Adrenal gland (tissue), 5 donors: ENCODE data around the gene MIR17HG.

Experiments
- POLR2A ChIP-seq, 2 donors: fragments of 450-650 bp; IDR thresholded peaks; one replicate each; pipeline ENCODE4 v1.6.1; 2017; ENCODE audit warnings: antibody characterized with exemption in 2 of 2, mild to moderate bottlenecking in 2 of 2, moderate library complexity in 1 of 2
- TF ChIP-seq, protein P1 (sequence below), 6 experiments: fragments of 450-650 bp in 4 of 6; fragments of 200-600 bp in 2 of 6; sonication (generic) in 1 of 6; IDR thresholded peaks; 1 replicate in 5 of 6; 2 replicates in 1 of 6; pipeline versions ENCODE4 v1.5.1 to v1.8.0; 2016 to 2021; ENCODE audit warnings: antibody characterized with exemption in 6 of 6, mild to moderate bottlenecking in 2 of 6, moderate library complexity in 1 of 6
- donor health status: DM: no; HTN: no; CAD: no.

DNA sequence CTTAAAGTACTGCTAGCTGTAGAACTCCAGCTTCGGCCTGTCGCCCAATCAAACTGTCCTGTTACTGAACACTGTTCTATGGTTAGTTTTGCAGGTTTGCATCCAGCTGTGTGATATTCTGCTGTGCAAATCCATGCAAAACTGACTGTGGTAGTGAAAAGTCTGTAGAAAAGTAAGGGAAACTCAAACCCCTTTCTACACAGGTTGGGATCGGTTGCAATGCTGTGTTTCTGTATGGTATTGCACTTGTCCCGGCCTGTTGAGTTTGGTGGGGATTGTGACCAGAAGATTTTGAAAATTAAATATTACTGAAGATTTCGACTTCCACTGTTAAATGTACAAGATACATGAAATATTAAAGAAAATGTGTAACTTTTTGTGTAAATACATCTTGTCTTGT, 3.6 kb downstream of the MIR17HG start:
- TF ChIP-seq, protein P1, sequence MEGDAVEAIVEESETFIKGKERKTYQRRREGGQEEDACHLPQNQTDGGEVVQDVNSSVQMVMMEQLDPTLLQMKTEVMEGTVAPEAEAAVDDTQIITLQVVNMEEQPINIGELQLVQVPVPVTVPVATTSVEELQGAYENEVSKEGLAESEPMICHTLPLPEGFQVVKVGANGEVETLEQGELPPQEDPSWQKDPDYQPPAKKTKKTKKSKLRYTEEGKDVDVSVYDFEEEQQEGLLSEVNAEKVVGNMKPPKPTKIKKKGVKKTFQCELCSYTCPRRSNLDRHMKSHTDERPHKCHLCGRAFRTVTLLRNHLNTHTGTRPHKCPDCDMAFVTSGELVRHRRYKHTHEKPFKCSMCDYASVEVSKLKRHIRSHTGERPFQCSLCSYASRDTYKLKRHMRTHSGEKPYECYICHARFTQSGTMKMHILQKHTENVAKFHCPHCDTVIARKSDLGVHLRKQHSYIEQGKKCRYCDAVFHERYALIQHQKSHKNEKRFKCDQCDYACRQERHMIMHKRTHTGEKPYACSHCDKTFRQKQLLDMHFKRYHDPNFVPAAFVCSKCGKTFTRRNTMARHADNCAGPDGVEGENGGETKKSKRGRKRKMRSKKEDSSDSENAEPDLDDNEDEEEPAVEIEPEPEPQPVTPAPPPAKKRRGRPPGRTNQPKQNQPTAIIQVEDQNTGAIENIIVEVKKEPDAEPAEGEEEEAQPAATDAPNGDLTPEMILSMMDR (IDR thresholded peaks at IDR 0.05) = no peak
- TF ChIP-seq POLR2A (IDR thresholded peaks at IDR 0.05) = no peak
